Endothelial cell of umbilical vein (primary cell): ENCODE data around the gene C11orf21. TPM values are rescaled to one million over a fixed set of nuclear protein-coding genes. Genes with fewer than 3 reads are reported as not detected.

ENCODE experiments used
- BruUV-seq: library from RNA; stranded (reverse); fragments of 400-500 nt; replicated peaks from 2 replicates; lab custom pipeline; 2021; lab: Mats Ljungman, UMichigan
- CTCF ChIA-PET: fragments of 300-600, 350-600 bp; sonication (Branson Sonifier 250); formaldehyde crosslinking; loops from one replicate; lab custom pipeline; 2021; ENCODE audit warnings: antibody characterized with exemption, inconsistent platforms; lab: Charles Lee
- POLR2A ChIA-PET: fragments of 300-600, 350-600 bp; sonication (Branson Sonifier 250); formaldehyde crosslinking; loops from one replicate; lab custom pipeline; 2021; ENCODE audit warnings: antibody characterized with exemption, inconsistent platforms; lab: Charles Lee
- DNase-seq: peaks from one replicate; pipeline ENCODE4 v3.0.0-alpha.2; 2011; ENCODE audit warnings: low read depth, low spot score
- FAIRE-seq: peaks from 2 replicates; lab custom pipeline; 2011; peaks lifted over from hg19 to GRCh38; lab: Jason Lieb, UNC
- H2AFZ ChIP-seq: 2 replicates; pipeline ENCODE4 v1.6.0; 2012; ENCODE audit warnings: low read depth, low read length, control low read depth, inconsistent platforms
- H3K27ac ChIP-seq: 2 replicates; pipeline ENCODE4 v1.5.1; 2011; ENCODE audit warnings: low read depth, mild to moderate bottlenecking, control low read depth, low read length, moderate library complexity; ENCODE audit not compliant: insufficient read depth
- H3K27me3 ChIP-seq, 2 experiments: 2 replicates each; pipeline versions ENCODE4 v1.6.0 to v1.6.1; 2011; ENCODE audit warnings: low read length in 2 of 2, mixed read lengths in 1 of 2; ENCODE audit not compliant: control insufficient read depth in 2 of 2, insufficient read depth in 2 of 2
- H3K36me3 ChIP-seq, 2 experiments: 2 replicates in 1 of 2; 3 replicates in 1 of 2; pipeline ENCODE4 v1.5.1; 2011; ENCODE audit warnings: low read length in 2 of 2, mild to moderate bottlenecking in 1 of 2, moderate library complexity in 1 of 2; ENCODE audit not compliant: control insufficient read depth in 2 of 2, insufficient read depth in 2 of 2; ENCODE audit errors: extremely low read depth in 1 of 2
- H3K4me1 ChIP-seq: 3 replicates; pipeline ENCODE4 v1.5.1; 2011; ENCODE audit warnings: mild to moderate bottlenecking, low read length; ENCODE audit not compliant: control insufficient read depth, insufficient read depth; ENCODE audit errors: extremely low read depth
- H3K4me2 ChIP-seq: 2 replicates; pipeline ENCODE4 v1.6.1; 2011; ENCODE audit warnings: low read length, control low read depth, mixed read lengths; ENCODE audit not compliant: insufficient read depth
- H3K4me3 ChIP-seq, 3 experiments: fragments of 200-600 bp in 1 of 3; sonication (generic), shearing (Covaris generic) in 1 of 3; replicated peaks in 1 of 3; 2 replicates each; pipeline ENCODE4 v1.5.1; 2011 to 2016; ENCODE audit warnings: control low read depth in 3 of 3, low read length in 3 of 3, mild to moderate bottlenecking in 2 of 3, inconsistent platforms in 1 of 3, low read depth in 1 of 3, moderate library complexity in 1 of 3; ENCODE audit not compliant: insufficient read depth in 1 of 3
- H3K79me2 ChIP-seq: 2 replicates; pipeline ENCODE4 v1.6.0; 2012; ENCODE audit warnings: low read length, inconsistent platforms; ENCODE audit not compliant: control insufficient read depth, insufficient read depth
- H3K9ac ChIP-seq: replicated peaks from 2 replicates; pipeline ENCODE3; 2011; ENCODE audit warnings: low read length, control low read depth; ENCODE audit not compliant: insufficient read depth; ENCODE audit errors: extremely low read depth
- H3K9me1 ChIP-seq: replicated peaks from 3 replicates; pipeline ENCODE4 v1.6.0; 2011; ENCODE audit warnings: mild to moderate bottlenecking, low read length; ENCODE audit not compliant: control insufficient read depth, insufficient read depth; ENCODE audit errors: extremely low read depth
- H3K9me3 ChIP-seq: replicated peaks from 2 replicates; pipeline ENCODE4 v1.5.1; 2012; ENCODE audit warnings: low read length, inconsistent platforms; ENCODE audit not compliant: control insufficient read depth, insufficient read depth
- H4K20me1 ChIP-seq: replicated peaks from 2 replicates; pipeline ENCODE3; 2011; ENCODE audit warnings: mild to moderate bottlenecking, low read length; ENCODE audit not compliant: control insufficient read depth, insufficient read depth; ENCODE audit errors: extremely low read depth
- EZH2 ChIP-seq: IDR thresholded peaks from 2 replicates; pipeline ENCODE4 v1.6.1; 2012; ENCODE audit warnings: borderline replicate concordance, low read depth, mild to moderate bottlenecking, moderate library complexity, low read length, inconsistent platforms; ENCODE audit not compliant: severe bottlenecking
- FOS ChIP-seq: IDR thresholded peaks from 2 replicates; pipeline ENCODE4 v1.6.1; 2011; ENCODE audit warnings: mild to moderate bottlenecking, low read length, moderate library complexity, borderline replicate concordance; ENCODE audit not compliant: insufficient read depth
- GATA2 ChIP-seq: IDR thresholded peaks from 2 replicates; pipeline ENCODE4 v1.7.0; 2011; ENCODE audit warnings: low read depth, mild to moderate bottlenecking, moderate library complexity, mixed read lengths, low read length; ENCODE audit not compliant: insufficient read length, insufficient read depth
- JUN ChIP-seq: IDR thresholded peaks from 2 replicates; pipeline ENCODE4 v1.6.1; 2011; ENCODE audit warnings: borderline replicate concordance, low read depth; ENCODE audit not compliant: insufficient read length, insufficient read depth
- MAX ChIP-seq: IDR thresholded peaks from 2 replicates; pipeline ENCODE4 v1.6.1; 2011; ENCODE audit not compliant: insufficient read depth, insufficient read length
- MYC ChIP-seq: IDR thresholded peaks from one replicate; pipeline ENCODE4 v1.6.1; 2011; ENCODE audit warnings: mild to moderate bottlenecking, low read depth, low read length
- POLR2A ChIP-seq: IDR thresholded peaks from 2 replicates; pipeline ENCODE4 v1.6.1; 2012; ENCODE audit warnings: low read depth, mild to moderate bottlenecking, control low read depth, low read length
- POLR2AphosphoS5 ChIP-seq: IDR thresholded peaks from 2 replicates; pipeline ENCODE4 v1.6.1; 2012; ENCODE audit warnings: low read depth, mild to moderate bottlenecking, control low read depth, low read length, moderate library complexity; ENCODE audit not compliant: insufficient read depth
- dilution Hi-C: fragments of 300-500 bp; cut with MboI; formaldehyde crosslinking; loops from one replicate; pipeline ENCODE4 v1.15.0; 2019; ENCODE audit warnings: low sequenced_read_pairs; ENCODE audit not compliant: extremely low pct_ligation_motif_present
- intact Hi-C: fragments of 100-400 bp; cut with micrococcal nuclease; formaldehyde crosslinking; loops from one replicate; pipeline ENCODE4 v1.10.0; 2022
- polyA plus RNA-seq, 4 experiments: library from polyadenylated mRNA; depleted of rRNA in 3 of 4; stranded (reverse) in 3 of 4; unstranded in 1 of 4; fragments of >200 nt; gene quantifications; 2 replicates each; pipeline versions ENCODE4 v1.2.1 to v1.2.3, GENCODE V29; 2011 to 2012; ENCODE audit warnings: missing spikeins in 1 of 4
- total RNA-seq: library from RNA; stranded (reverse); gene quantifications from 2 replicates; pipeline ENCODE4 v1.2.3, GENCODE V29; 2021
- TF ChIP-seq, protein P1 (sequence below), 2 donors: IDR thresholded peaks; 1 replicate in 1 of 2; 2 replicates in 1 of 2; pipeline ENCODE4 v1.5.1; 2011; ENCODE audit warnings: low read length in 2 of 2, mild to moderate bottlenecking in 2 of 2, moderate library complexity in 2 of 2, control low read depth in 1 of 2, inconsistent platforms in 1 of 2, low read depth in 1 of 2; ENCODE audit not compliant: insufficient read depth in 1 of 2; ENCODE audit errors: extremely low read depth in 1 of 2

C11orf21 gene
- total and polyA plus RNA-seq, 2 donors (not counting 3 experiments of a cell fraction or from before 2014, with no cell fraction given), result not detected

- H3K9me1 ChIP-seq, result no peaks in the 10 kb centered on the region
- no peak overlapping the region for H3K27ac ChIP-seq
- ChIA-PET POLR2A (no interaction called here), CTCF (interaction anchor here (0.6 to 1.1 kb wide), 3 partner anchors 10 to 103 kb away, joined by 3 to 5 read pairs (median 3); no protein-coding TSS in a partner anchor)
- TF ChIP-seq MYC (no peak), POLR2AphosphoS5 (no peak), EZH2 (no peak), POLR2A (no peak), MAX (no peak), FOS (no peak), GATA2 (no peak), JUN (no peak)
- TF ChIP-seq, protein P1, sequence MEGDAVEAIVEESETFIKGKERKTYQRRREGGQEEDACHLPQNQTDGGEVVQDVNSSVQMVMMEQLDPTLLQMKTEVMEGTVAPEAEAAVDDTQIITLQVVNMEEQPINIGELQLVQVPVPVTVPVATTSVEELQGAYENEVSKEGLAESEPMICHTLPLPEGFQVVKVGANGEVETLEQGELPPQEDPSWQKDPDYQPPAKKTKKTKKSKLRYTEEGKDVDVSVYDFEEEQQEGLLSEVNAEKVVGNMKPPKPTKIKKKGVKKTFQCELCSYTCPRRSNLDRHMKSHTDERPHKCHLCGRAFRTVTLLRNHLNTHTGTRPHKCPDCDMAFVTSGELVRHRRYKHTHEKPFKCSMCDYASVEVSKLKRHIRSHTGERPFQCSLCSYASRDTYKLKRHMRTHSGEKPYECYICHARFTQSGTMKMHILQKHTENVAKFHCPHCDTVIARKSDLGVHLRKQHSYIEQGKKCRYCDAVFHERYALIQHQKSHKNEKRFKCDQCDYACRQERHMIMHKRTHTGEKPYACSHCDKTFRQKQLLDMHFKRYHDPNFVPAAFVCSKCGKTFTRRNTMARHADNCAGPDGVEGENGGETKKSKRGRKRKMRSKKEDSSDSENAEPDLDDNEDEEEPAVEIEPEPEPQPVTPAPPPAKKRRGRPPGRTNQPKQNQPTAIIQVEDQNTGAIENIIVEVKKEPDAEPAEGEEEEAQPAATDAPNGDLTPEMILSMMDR (IDR thresholded peaks at IDR 0.05; ENCODE audit: extremely low read depth in 1 of 2, insufficient read depth in 1 of 2, low read depth in 1 of 2, low read length in 2 of 2), result no peak
- H3K4me1 ChIP-seq, result no peaks in the 10 kb centered on the region
- H3K9ac ChIP-seq, result no peak overlapping the region
- no peak overlapping the region for H3K4me2 ChIP-seq
- no peaks in the 10 kb centered on the region for H3K79me2 ChIP-seq
- FAIRE-seq (no peak), DNase-seq (no peak)
- no peaks in the 10 kb centered on the region for H4K20me1 ChIP-seq
- no TSS peak for BruUV-seq
- intact Hi-C loops (no loop called here), dilution Hi-C loops (no loop called here)
- no peaks in the 10 kb centered on the region for H3K9me3 ChIP-seq
- no peaks in the 10 kb centered on the region for H3K36me3 ChIP-seq
- H3K4me3 ChIP-seq, result no peak overlapping the region
- H2AFZ ChIP-seq, result no peak overlapping the region
- H3K27me3 ChIP-seq, result no peaks in the 10 kb centered on the region
Observed at GRCh38 chr11:2316169-2316962, 14.6 kb upstream of the C11orf21 start.
